ENCODE results near the gene BLID. TPM values are rescaled to one million over a fixed set of nuclear protein-coding genes. Genes with fewer than 3 reads are reported as not detected.

Gene BLID
- total and polyA plus RNA-seq, 12 donors: 0.70 TPM; not detected in 11

DNA sequence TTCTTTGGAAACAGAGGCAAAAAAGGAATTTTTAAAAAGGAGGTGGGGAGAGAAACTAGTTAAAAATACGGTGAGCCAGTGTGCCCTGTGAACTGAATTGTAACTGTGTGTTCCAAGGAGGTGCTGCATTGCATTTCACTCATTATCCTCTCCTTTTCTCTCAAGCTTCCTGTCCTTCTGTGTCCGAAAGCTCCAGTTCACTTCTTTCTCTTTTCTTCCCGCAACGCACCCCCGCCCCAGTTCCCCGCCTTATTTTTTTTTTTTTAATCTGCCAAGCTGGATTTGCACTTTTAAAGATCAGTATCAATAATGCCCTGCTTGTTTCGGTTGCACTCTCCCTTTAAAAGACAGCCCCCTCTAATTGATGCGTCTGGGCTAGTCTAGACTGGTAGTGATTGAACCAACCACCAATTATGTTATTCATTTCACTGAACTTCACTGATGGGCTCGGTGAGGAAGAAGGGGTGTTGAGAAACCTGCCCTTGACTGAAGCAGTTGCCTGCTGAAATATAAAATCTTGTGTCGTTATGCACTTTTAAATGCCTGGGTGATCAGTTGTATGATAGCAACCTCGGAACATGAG lies 18.5 kb downstream of the BLID start:
- 20 to 23% methylated on average over 11 of the region's 11 CpGs for WGBS, 2 donors
- TF ChIP-seq, protein P1, sequence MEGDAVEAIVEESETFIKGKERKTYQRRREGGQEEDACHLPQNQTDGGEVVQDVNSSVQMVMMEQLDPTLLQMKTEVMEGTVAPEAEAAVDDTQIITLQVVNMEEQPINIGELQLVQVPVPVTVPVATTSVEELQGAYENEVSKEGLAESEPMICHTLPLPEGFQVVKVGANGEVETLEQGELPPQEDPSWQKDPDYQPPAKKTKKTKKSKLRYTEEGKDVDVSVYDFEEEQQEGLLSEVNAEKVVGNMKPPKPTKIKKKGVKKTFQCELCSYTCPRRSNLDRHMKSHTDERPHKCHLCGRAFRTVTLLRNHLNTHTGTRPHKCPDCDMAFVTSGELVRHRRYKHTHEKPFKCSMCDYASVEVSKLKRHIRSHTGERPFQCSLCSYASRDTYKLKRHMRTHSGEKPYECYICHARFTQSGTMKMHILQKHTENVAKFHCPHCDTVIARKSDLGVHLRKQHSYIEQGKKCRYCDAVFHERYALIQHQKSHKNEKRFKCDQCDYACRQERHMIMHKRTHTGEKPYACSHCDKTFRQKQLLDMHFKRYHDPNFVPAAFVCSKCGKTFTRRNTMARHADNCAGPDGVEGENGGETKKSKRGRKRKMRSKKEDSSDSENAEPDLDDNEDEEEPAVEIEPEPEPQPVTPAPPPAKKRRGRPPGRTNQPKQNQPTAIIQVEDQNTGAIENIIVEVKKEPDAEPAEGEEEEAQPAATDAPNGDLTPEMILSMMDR (IDR thresholded peaks at IDR 0.05): no peak
- intact Hi-C loops (cut with DNase I): loop anchor here in 1 of 10 donors (10.0 kb wide), 1 partner anchor 73 kb away; no protein-coding TSS in a partner anchor

GRCh38 chr11:122096272-122097112 lies 19.5 kb downstream of the BLID start:
- TF ChIP-seq, protein P1 (IDR thresholded peaks at IDR 0.05): no peak
- peaks cover 0 to 47% (median 25%) of the 10 kb centered on the region in 7 donors for H3K27me3 ChIP-seq
- no peak for ATAC-seq
- intact Hi-C loops (cut with DNase I): loop anchor here in 1 of 10 donors (10.0 kb wide), 1 partner anchor 72 kb away; no protein-coding TSS in a partner anchor
- peak overlapping the region in 7 of 10 donors; percentile 48 to 68 (median 60) for H3K4me3 ChIP-seq
- no peak for DNase-seq
- 86 to 89% methylated on average over 12 of the region's 12 CpGs for WGBS, 2 donors
- peaks cover 0 to 8% (median 0%) of the 10 kb centered on the region in 9 donors for H3K36me3 ChIP-seq
- peaks cover 0 to 30% (median 9%) of the 10 kb centered on the region in 9 donors for H3K4me1 ChIP-seq
- H3K27ac ChIP-seq: peak overlapping the region in 6 of 10 donors; percentile 22 to 96 (median 90)
- H3K9me3 ChIP-seq: peaks cover 0 to 10% (median 0%) of the 10 kb centered on the region in 11 donors

More for the DNA sequence above, 18.5 kb downstream of the BLID start:
- Histone ChIP-seq H3K27ac (peak overlapping the region in 8 of 10 donors; percentile 22 to 96 (median 90)), H3K4me3 (peak overlapping the region in 9 of 10 donors; percentile 48 to 68 (median 59)), H3K4me1 (peaks cover 0 to 37% (median 12%) of the 10 kb centered on the region in 9 donors), H3K36me3 (no peaks in the 10 kb centered on the region), H3K27me3 (peaks cover 0 to 57% (median 25%) of the 10 kb centered on the region in 7 donors), H3K9me3 (peaks cover 0 to under 1% (median 0%) of the 10 kb centered on the region in 11 donors)
- ATAC-seq (no peak), DNase-seq (no peak)

- DNase-seq (no peak), ATAC-seq (no peak)
- Histone ChIP-seq H3K27ac (no peak overlapping the region), H3K36me3 (peaks cover 0 to 15% (median 7%) of the 10 kb centered on the region in 9 donors), H3K27me3 (peaks cover 0 to 40% (median 25%) of the 10 kb centered on the region in 7 donors), H3K4me3 (no peak overlapping the region), H3K9me3 (peaks cover 0 to 10% (median 0%) of the 10 kb centered on the region in 11 donors), H3K4me1 (peaks cover 0 to 30% (median 9%) of the 10 kb centered on the region in 9 donors)
- TF ChIP-seq, protein P1 (IDR thresholded peaks at IDR 0.05): no peak
- WGBS, 2 donors: 89 to 93% methylated on average over 12 of the region's 12 CpGs
- intact Hi-C loops (cut with DNase I): loop anchor here in 1 of 10 donors (10.0 kb wide), 1 partner anchor 71 kb away; no protein-coding TSS in a partner anchor
Measured at GRCh38 chr11:122095681-122096262, 20.2 kb downstream of the BLID start.

DNA sequence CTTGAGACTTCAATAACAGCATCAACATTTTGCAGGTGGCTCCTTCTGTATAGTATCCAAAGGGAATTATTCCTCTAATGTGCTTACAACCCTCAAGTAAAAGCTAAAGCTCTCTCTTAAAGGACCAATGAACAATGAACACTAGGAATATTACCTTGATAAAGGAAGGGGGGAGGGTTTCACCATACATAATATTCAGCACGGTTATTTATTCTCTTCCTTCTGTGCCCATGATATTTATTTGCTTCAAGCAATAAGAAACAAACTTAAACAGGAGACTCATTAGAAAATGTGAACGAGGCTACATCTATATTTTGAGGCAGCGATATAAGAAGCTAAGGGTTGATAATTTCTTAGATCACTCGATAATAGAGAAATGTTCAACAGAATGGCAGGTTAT lies 21.2 kb downstream of the BLID start:
- peaks cover 0 to 35% (median 19%) of the 10 kb centered on the region in 7 donors for H3K27me3 ChIP-seq
- no peak for DNase-seq
- H3K36me3 ChIP-seq: peaks cover 0 to 21% (median 8%) of the 10 kb centered on the region in 9 donors
- WGBS, 2 donors: 87 to 91% methylated on average over 4 of the region's 4 CpGs
- TF ChIP-seq, protein P1 (IDR thresholded peaks at IDR 0.05): no peak
- no peak overlapping the region for H3K4me3 ChIP-seq
- intact Hi-C loops (cut with DNase I): loop anchor here in 1 of 10 donors (10.0 kb wide), 1 partner anchor 70 kb away; no protein-coding TSS in a partner anchor
- peaks cover 0 to 31% (median 10%) of the 10 kb centered on the region in 9 donors for H3K4me1 ChIP-seq
- H3K27ac ChIP-seq: no peak overlapping the region
- peaks cover 0 to 10% (median 0%) of the 10 kb centered on the region in 11 donors for H3K9me3 ChIP-seq
- ATAC-seq: no peak
